ENCODE measurements around the gene CA10. TPM values are rescaled to one million over a fixed set of nuclear protein-coding genes. Genes with fewer than 3 reads are reported as not detected.

CA10 gene
- total RNA-seq, 1 experiment from 2014 or later, result not detected

DNA sequence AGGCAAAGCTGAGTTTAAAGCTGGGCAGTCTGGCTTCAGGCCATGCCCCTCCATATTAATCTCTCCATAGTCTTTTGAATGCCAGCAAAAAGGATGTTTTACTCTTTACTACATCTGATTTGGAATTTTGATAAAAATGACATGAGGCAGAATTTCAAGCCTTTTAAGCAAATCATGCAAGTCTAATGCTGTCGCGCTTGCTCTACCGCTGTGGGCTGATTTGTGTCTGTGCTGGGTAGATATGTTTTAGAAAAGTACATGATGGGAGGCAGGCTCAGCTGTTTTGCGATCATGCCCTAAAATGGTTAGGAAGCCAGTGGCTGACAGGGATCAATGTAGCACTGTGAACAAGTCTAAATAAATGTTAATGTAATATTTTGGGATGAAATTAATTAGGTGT is 311.9 kb downstream of the CA10 start:
- no peak overlapping the region for H3K27ac ChIP-seq (ENCODE audit: low read depth, low read length, poor library complexity, severe bottlenecking)
- DNase-seq (ENCODE audit: low spot score), result no peak
- H3K4me3 ChIP-seq (ENCODE audit: low read depth, low read length, poor library complexity, severe bottlenecking), result no peak overlapping the region
- no TSS peak for BruUV-seq (replicated peaks)
- no peaks in the 10 kb centered on the region for H3K4me1 ChIP-seq (ENCODE audit: insufficient read depth, low read length, poor library complexity, severe bottlenecking)
- ChIA-PET POLR2A (ENCODE audit: low non-redundant PET) (no interaction called here), CTCF (no interaction called here)
- TF ChIP-seq, protein P1, sequence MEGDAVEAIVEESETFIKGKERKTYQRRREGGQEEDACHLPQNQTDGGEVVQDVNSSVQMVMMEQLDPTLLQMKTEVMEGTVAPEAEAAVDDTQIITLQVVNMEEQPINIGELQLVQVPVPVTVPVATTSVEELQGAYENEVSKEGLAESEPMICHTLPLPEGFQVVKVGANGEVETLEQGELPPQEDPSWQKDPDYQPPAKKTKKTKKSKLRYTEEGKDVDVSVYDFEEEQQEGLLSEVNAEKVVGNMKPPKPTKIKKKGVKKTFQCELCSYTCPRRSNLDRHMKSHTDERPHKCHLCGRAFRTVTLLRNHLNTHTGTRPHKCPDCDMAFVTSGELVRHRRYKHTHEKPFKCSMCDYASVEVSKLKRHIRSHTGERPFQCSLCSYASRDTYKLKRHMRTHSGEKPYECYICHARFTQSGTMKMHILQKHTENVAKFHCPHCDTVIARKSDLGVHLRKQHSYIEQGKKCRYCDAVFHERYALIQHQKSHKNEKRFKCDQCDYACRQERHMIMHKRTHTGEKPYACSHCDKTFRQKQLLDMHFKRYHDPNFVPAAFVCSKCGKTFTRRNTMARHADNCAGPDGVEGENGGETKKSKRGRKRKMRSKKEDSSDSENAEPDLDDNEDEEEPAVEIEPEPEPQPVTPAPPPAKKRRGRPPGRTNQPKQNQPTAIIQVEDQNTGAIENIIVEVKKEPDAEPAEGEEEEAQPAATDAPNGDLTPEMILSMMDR (conservative IDR thresholded peaks at IDR 0.05; ENCODE audit: low read depth, low read length), result no peak
- TF ChIP-seq EZH2 (IDR thresholded peaks at IDR 0.05; ENCODE audit: borderline replicate concordance, low read depth, low read length, poor library complexity, severe bottlenecking), result no peak
- H3K36me3 ChIP-seq (ENCODE audit: insufficient read depth, low read length, poor library complexity, severe bottlenecking), result no peaks in the 10 kb centered on the region
- intact Hi-C loops (cut with micrococcal nuclease; ENCODE audit: unreplicated experiment), result no loop called here
- H3K27me3 ChIP-seq (replicated peaks; ENCODE audit: insufficient read depth, low read depth, low read length, poor library complexity), result no peaks in the 10 kb centered on the region
- H3K9me3 ChIP-seq (ENCODE audit: low read depth, low read length, poor library complexity, severe bottlenecking), result no peaks in the 10 kb centered on the region

DNA sequence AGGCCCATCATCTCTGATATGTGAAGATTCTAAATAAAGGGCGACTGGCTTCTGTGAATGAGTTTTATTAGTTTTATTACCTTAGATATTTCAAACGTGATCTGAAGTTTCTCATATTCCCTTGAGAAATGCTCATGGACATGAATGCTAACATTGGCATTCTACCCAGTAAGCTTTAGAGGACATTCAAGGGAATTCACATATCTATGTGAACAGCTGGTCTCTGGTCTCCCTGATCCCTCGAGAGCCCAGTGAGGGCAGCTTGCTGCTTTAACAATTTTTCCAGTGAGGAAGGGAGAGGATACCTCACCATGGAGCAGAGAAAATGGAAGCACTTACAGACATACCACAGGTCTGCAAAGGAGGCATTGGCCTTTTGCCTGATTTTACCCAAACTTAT is 312.7 kb downstream of the CA10 start:
- no peak overlapping the region for H3K4me3 ChIP-seq (ENCODE audit: low read depth, low read length, poor library complexity, severe bottlenecking)
- CTCF ChIA-PET, result no interaction called here
- H3K36me3 ChIP-seq (ENCODE audit: insufficient read depth, low read length, poor library complexity, severe bottlenecking), result no peaks in the 10 kb centered on the region
- POLR2A ChIA-PET (ENCODE audit: low non-redundant PET), result no interaction called here
- no peaks in the 10 kb centered on the region for H3K27me3 ChIP-seq (replicated peaks; ENCODE audit: insufficient read depth, low read depth, low read length, poor library complexity)
- H3K4me1 ChIP-seq (ENCODE audit: insufficient read depth, low read length, poor library complexity, severe bottlenecking), result no peaks in the 10 kb centered on the region
- no peaks in the 10 kb centered on the region for H3K9me3 ChIP-seq (ENCODE audit: low read depth, low read length, poor library complexity, severe bottlenecking)
- TF ChIP-seq EZH2 (IDR thresholded peaks at IDR 0.05; ENCODE audit: borderline replicate concordance, low read depth, low read length, poor library complexity, severe bottlenecking), result no peak
- TF ChIP-seq, protein P1 (conservative IDR thresholded peaks at IDR 0.05; ENCODE audit: low read depth, low read length), result no peak
- no peak overlapping the region for H3K27ac ChIP-seq (ENCODE audit: low read depth, low read length, poor library complexity, severe bottlenecking)
- BruUV-seq (replicated peaks), result no TSS peak
- intact Hi-C loops (cut with micrococcal nuclease; ENCODE audit: unreplicated experiment), result no loop called here
- DNase-seq (ENCODE audit: low spot score), result no peak

DNA sequence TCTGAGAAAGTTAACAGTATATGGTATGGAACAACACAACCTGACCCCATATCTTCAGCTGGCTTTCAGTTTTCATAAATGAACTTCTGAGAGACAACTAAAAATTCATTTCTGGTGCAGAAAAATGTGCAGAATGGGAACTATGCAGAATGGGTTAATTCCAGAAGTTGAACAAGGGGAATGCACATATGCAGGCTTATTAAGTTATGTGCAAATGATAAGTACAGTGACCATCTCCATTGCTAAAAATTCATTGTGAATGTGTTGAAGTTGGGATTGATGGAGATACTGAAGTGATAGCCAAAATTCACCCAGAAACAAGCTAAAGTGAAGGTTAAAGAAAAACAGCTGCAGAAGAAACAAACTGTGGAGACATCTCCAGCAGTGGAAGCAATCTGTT is 315.8 kb downstream of the CA10 start:
- CTCF ChIA-PET, result no interaction called here
- intact Hi-C loops (cut with micrococcal nuclease; ENCODE audit: unreplicated experiment), result no loop called here
- Histone ChIP-seq H3K27ac (ENCODE audit: low read depth, low read length, poor library complexity, severe bottlenecking) (no peak overlapping the region), H3K36me3 (ENCODE audit: insufficient read depth, low read length, poor library complexity, severe bottlenecking) (no peaks in the 10 kb centered on the region), H3K27me3 (replicated peaks; ENCODE audit: insufficient read depth, low read depth, low read length, poor library complexity) (no peaks in the 10 kb centered on the region), H3K4me3 (ENCODE audit: low read depth, low read length, poor library complexity, severe bottlenecking) (no peak overlapping the region), H3K4me1 (ENCODE audit: insufficient read depth, low read length, poor library complexity, severe bottlenecking) (no peaks in the 10 kb centered on the region), H3K9me3 (ENCODE audit: low read depth, low read length, poor library complexity, severe bottlenecking) (no peaks in the 10 kb centered on the region)
- no peak for DNase-seq (ENCODE audit: low spot score)
- no TSS peak for BruUV-seq (replicated peaks)
- POLR2A ChIA-PET (ENCODE audit: low non-redundant PET), result no interaction called here
- TF ChIP-seq, protein P1 (conservative IDR thresholded peaks at IDR 0.05; ENCODE audit: low read depth, low read length), result no peak
- TF ChIP-seq EZH2 (IDR thresholded peaks at IDR 0.05; ENCODE audit: borderline replicate concordance, low read depth, low read length, poor library complexity, severe bottlenecking), result no peak

Measured in A673 (cell line).